Measurements from ENCODE around the gene GSTT2B. TPM values are rescaled to one million over a fixed set of nuclear protein-coding genes. Genes with fewer than 3 reads are reported as not detected.

The GSTT2B gene
- total and polyA plus RNA-seq, 2 of the 8 experiments (the other 6 are each of a cell fraction or from before 2014, with no cell fraction given), result 6.3 to 13.3 TPM

GRCh38 chr22:23915290-23915689 is 45.7 kb downstream of the GSTT2B start (continued):
- TF ChIP-seq RAD21 (IDR thresholded peaks at IDR 0.05 in 1 of 2, conservative IDR thresholded peaks at IDR 0.05 in 1 of 2; ENCODE audit: low read depth in 2 of 2, low read length in 2 of 2) (no peak), RBBP5 (IDR thresholded peaks at IDR 0.05; ENCODE audit: borderline replicate concordance, low read depth, low read length) (no peak), CEBPB (IDR thresholded peaks at IDR 0.05; ENCODE audit: low read depth, low read length) (no peak), KDM5A (IDR thresholded peaks at IDR 0.05; ENCODE audit: low read length) (no peak)
